ENCODE measurements around the gene STAT6. TPM values are rescaled to one million over a fixed set of nuclear protein-coding genes. Genes with fewer than 3 reads are reported as not detected.

Gene STAT6
- total RNA-seq, 8 experiments from 2014 or later: 1.6 to 126 (median 13.3) TPM

- Histone ChIP-seq H3K4me3 (no peak overlapping the region), H3K27ac (no peak overlapping the region), H3K4me1 (replicated peaks in 1 of 2) (peaks cover 11 to 18% of the 10 kb centered on the region in 2 donors)
- 13 to 100% (median 90%) methylated on average over 1 to 6 of the region's 6 CpGs for WGBS, 10 experiments
- in situ Hi-C loops (cut with MboI; ENCODE audit: low pct_unique_long_range_greater_than_20kb in 2 of 9, low sequenced_read_pairs in 9 of 9, unreplicated experiment in 9 of 9): no loop called here
- no peak for ATAC-seq (replicated peaks in 6 of 8)
Observed at GRCh38 chr12:57139796-57140649, 28.9 kb upstream of the STAT6 start.

DNA sequence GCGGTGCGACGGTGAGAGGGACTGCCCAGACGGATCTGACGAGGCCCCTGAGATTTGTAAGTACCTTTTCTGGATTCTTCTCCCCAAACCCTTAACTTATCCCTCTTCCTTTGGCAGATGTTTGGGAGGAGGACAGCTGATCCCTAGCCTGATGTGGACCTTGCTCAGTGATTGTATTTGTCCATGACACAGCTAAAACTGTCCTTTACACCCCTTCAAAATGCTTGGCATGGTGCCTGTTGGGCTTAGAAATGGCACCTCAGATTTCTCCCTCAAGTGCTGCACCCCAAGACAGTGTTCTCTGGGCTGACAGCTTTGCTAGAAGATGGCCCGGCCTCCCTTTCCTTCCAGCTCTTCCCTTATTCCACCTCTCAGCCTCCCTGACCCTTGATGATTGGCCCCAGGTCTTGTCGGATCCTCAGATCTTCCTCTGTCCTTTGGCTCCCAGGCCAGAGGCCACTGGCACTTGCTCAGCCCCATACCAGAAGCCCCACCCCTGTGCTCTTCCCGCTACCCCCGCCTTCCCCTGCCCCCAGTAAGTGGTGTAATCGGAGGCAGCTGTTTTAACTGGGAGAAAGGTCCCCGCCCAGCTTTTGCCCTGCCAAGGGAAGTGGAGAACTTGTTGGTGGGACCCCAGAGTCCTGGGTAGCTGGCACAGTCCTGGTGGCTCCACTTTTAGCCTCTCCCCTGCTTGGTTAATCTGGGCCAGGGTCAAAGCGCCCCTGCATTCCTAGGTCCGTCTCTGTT, 27.5 kb upstream of the STAT6 start:
- in situ Hi-C loops (cut with MboI; ENCODE audit: low pct_unique_long_range_greater_than_20kb in 2 of 9, low sequenced_read_pairs in 9 of 9, unreplicated experiment in 9 of 9): no loop called here
- Histone ChIP-seq H3K4me1 (replicated peaks in 1 of 2) (peaks cover 20 to 29% of the 10 kb centered on the region in 2 donors), H3K27ac (no peak overlapping the region), H3K4me3 (no peak overlapping the region)
- peak in 3 of 8 experiments; percentile 60 to 85 (median 82) for ATAC-seq (replicated peaks in 6 of 8)
- 40 to 100% (median 83%) methylated on average over 1 to 5 of the region's 13 CpGs; no CpG with 5 or more reads in 3 of the 10 experiments for WGBS, 10 experiments

- H3K27ac ChIP-seq: peak overlapping the region; percentile 49 to 73
- peak in 6 of 8 experiments; percentile 6 to 89 (median 88) for ATAC-seq (replicated peaks in 6 of 8)
- WGBS, 10 experiments: 0 to 100% (median 6%) methylated on average over 1 to 2 of the region's 18 CpGs; no CpG with 5 or more reads in 7 of the 10 experiments
- H3K4me3 ChIP-seq: peak overlapping the region in 2 of 5 donors; percentile 0 to 1
- peaks cover 47 to 59% of the 10 kb centered on the region in 2 donors for H3K4me1 ChIP-seq (replicated peaks in 1 of 2)
- in situ Hi-C loops (cut with MboI; ENCODE audit: low pct_unique_long_range_greater_than_20kb in 2 of 9, low sequenced_read_pairs in 9 of 9, unreplicated experiment in 9 of 9): no loop called here
Observed at GRCh38 chr12:57135527-57136326, 24.6 kb upstream of the STAT6 start.

- H3K4me3 ChIP-seq: no peak overlapping the region
- no peak for ATAC-seq (replicated peaks in 6 of 8)
- peak overlapping the region in 1 of 2 donors; percentile 73 for H3K27ac ChIP-seq
- H3K4me1 ChIP-seq (replicated peaks in 1 of 2): peaks cover 55 to 67% of the 10 kb centered on the region in 2 donors
- WGBS, 10 experiments: 27 to 100% (median 62%) methylated on average over 1 to 5 of the region's 9 CpGs; no CpG with 5 or more reads in 4 of the 10 experiments
- in situ Hi-C loops (cut with MboI; ENCODE audit: low pct_unique_long_range_greater_than_20kb in 2 of 9, low sequenced_read_pairs in 9 of 9, unreplicated experiment in 9 of 9): no loop called here
Observed at GRCh38 chr12:57134949-57135348, 23.8 kb upstream of the STAT6 start.

DNA sequence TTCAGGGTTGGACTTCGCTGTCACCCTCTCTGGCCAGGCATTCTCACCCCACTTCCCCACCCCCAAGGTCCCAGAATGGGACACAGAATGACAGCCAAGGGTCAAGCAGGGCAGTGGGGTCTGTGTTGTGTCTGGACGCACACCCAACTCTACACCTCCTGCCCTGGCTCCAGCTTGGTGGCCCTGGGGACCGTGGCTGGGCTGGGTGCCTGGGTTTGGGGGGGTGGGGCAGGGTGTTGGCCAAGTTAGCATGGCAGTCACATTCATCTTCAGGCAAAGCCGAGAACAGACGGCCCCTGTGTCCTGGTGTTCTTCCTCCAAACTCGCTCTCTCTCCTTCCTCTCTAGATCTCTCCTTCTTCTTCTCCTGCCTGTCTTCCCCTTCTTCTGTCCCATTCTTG, 22.8 kb upstream of the STAT6 start:
- Histone ChIP-seq H3K4me3 (no peak overlapping the region), H3K4me1 (replicated peaks in 1 of 2) (peaks cover 57 to 70% of the 10 kb centered on the region in 2 donors), H3K27ac (peak overlapping the region in 1 of 2 donors; percentile 17)
- ATAC-seq (replicated peaks in 6 of 8): no peak
- in situ Hi-C loops (cut with MboI; ENCODE audit: low pct_unique_long_range_greater_than_20kb in 2 of 9, low sequenced_read_pairs in 9 of 9, unreplicated experiment in 9 of 9): no loop called here
- WGBS, 10 experiments: 8 to 100% (median 80%) methylated on average over 1 to 5 of the region's 6 CpGs; no CpG with 5 or more reads in 5 of the 10 experiments

DNA sequence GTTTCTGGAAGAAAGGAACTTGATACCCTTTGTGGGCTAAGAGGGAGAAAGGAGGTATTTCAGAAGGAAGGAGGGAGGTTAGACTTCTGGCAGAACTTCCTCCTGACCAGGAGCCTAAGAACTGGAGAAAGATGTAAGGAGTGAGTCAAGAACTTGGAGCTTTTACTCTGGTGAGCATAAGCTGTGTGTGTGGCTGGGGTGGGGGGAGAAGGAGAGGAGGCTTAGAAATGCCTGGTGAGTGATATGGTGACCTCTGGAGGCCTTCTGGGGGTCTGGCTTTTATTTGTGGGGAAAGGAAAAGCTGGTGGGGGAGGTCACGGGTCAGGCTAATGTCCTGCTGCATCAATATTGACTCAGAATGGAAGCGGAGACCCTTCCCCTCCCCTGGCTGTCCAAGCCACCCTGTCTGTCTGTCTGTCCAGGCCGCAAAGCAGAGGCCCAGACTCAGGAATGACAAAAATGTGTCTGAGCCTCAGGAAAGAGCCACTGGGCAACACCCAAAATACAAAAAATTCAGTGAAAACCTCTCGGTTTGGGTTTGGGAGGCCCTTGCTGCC, 21.9 kb upstream of the STAT6 start:
- WGBS, 10 experiments: 20 to 60% methylated on average over 1 of the region's 4 CpGs; no CpG with 5 or more reads in 8 of the 10 experiments
- Histone ChIP-seq H3K4me1 (replicated peaks in 1 of 2) (peaks cover 57 to 70% of the 10 kb centered on the region in 2 donors), H3K27ac (no peak overlapping the region), H3K4me3 (no peak overlapping the region)
- in situ Hi-C loops (cut with MboI; ENCODE audit: low pct_unique_long_range_greater_than_20kb in 2 of 9, low sequenced_read_pairs in 9 of 9, unreplicated experiment in 9 of 9): no loop called here
- peak in 1 of 8 experiments; percentile 4 for ATAC-seq (replicated peaks in 6 of 8)

GRCh38 chr12:57131896-57132744, 21.0 kb upstream of the STAT6 start:
- Histone ChIP-seq H3K4me3 (peak overlapping the region in 1 of 5 donors; percentile 4), H3K27ac (no peak overlapping the region), H3K4me1 (replicated peaks in 1 of 2) (peaks cover 58 to 71% of the 10 kb centered on the region in 2 donors)
- 5 to 100% (median 59%) methylated on average over 1 to 5 of the region's 9 CpGs for WGBS, 10 experiments
- in situ Hi-C loops (cut with MboI; ENCODE audit: low pct_unique_long_range_greater_than_20kb in 2 of 9, low sequenced_read_pairs in 9 of 9, unreplicated experiment in 9 of 9): no loop called here
- ATAC-seq (replicated peaks in 6 of 8): no peak

- in situ Hi-C loops (cut with MboI; ENCODE audit: low pct_unique_long_range_greater_than_20kb in 2 of 9, low sequenced_read_pairs in 9 of 9, unreplicated experiment in 9 of 9): no loop called here
- ATAC-seq (replicated peaks in 6 of 8): no peak
- Histone ChIP-seq H3K4me3 (peak overlapping the region in 2 of 5 donors; percentile 83 to 89), H3K4me1 (replicated peaks in 1 of 2) (peaks cover 60 to 67% of the 10 kb centered on the region in 2 donors), H3K27ac (no peak overlapping the region)
- 64 to 100% (median 95%) methylated on average over 1 to 2 of the region's 2 CpGs; no CpG with 5 or more reads in 6 of the 10 experiments for WGBS, 10 experiments
Observed at GRCh38 chr12:57130941-57131340, 19.8 kb upstream of the STAT6 start.

GRCh38 chr12:57129889-57130288, 18.7 kb upstream of the STAT6 start:
- H3K4me3 ChIP-seq: peak overlapping the region; percentile 83 to 97 (median 89)
- H3K27ac ChIP-seq: peak overlapping the region in 1 of 2 donors; percentile 87
- no peak for ATAC-seq (replicated peaks in 6 of 8)
- H3K4me1 ChIP-seq (replicated peaks in 1 of 2): peaks cover 49 to 57% of the 10 kb centered on the region in 2 donors
- in situ Hi-C loops (cut with MboI; ENCODE audit: low pct_unique_long_range_greater_than_20kb in 2 of 9, low sequenced_read_pairs in 9 of 9, unreplicated experiment in 9 of 9): loop anchor here in 3 of 9 experiments (10.0 kb wide), 2 partner anchors 45 to 55 kb away; no protein-coding TSS in a partner anchor

GRCh38 chr12:57129321-57129842, 18.2 kb upstream of the STAT6 start:
- H3K4me3 ChIP-seq: peak overlapping the region; percentile 83 to 97 (median 89)
- in situ Hi-C loops (cut with MboI; ENCODE audit: low pct_unique_long_range_greater_than_20kb in 2 of 9, low sequenced_read_pairs in 9 of 9, unreplicated experiment in 9 of 9): loop anchor here in 3 of 9 experiments (10.0 kb wide), 2 partner anchors 45 to 55 kb away; no protein-coding TSS in a partner anchor
- WGBS, 10 experiments: 67% methylated on average over 1 of the region's 12 CpGs; no CpG with 5 or more reads in 9 of the 10 experiments
- H3K4me1 ChIP-seq (replicated peaks in 1 of 2): peaks cover 46 to 54% of the 10 kb centered on the region in 2 donors
- peak in 5 of 8 experiments; percentile 8 to 34 (median 26) for ATAC-seq (replicated peaks in 6 of 8)
- H3K27ac ChIP-seq: peak overlapping the region; percentile 87 to 91

GRCh38 chr12:57128519-57129247, 17.5 kb upstream of the STAT6 start:
- ATAC-seq (replicated peaks in 6 of 8): peak in 7 of 8 experiments; percentile 1 to 66 (median 40)
- peak overlapping the region; percentile 83 to 97 (median 89) for H3K4me3 ChIP-seq
- in situ Hi-C loops (cut with MboI; ENCODE audit: low pct_unique_long_range_greater_than_20kb in 2 of 9, low sequenced_read_pairs in 9 of 9, unreplicated experiment in 9 of 9): loop anchor here in 3 of 9 experiments (10.0 kb wide), 2 partner anchors 46 to 56 kb away; no protein-coding TSS in a partner anchor
- WGBS, 10 experiments: no CpG with 5 or more reads among the region's 35 CpGs
- H3K4me1 ChIP-seq (replicated peaks in 1 of 2): peaks cover 42 to 47% of the 10 kb centered on the region in 2 donors
- peak overlapping the region; percentile 87 to 91 for H3K27ac ChIP-seq

All from motor neuron (in vitro differentiated cells).